Activated CD4-positive, alpha-beta T cell treated with anti-CD3 and anti-CD28 coated beads, Interleukin-2, amount 50 U/mL, for 24 hours (primary cell): ENCODE results near the gene CCDC187.
"Not testable (repeated sequence)": the region's sequence is repeated elsewhere in the genome, so short reads cannot be mapped to it uniquely, and the experiment has no call there.

ENCODE experiments used
- DNase-seq, 2 donors: peaks; one replicate each; pipeline ENCODE4 v3.0.0-alpha.2; 2020; ENCODE audit warnings: low read depth in 1 of 2, low spot score in 1 of 2

CCDC187 gene

GRCh38 chr9:136242918-136243525 is 60.9 kb downstream of the CCDC187 start:
- DNase-seq = no peak

- no peak for DNase-seq
Measured at GRCh38 chr9:136242248-136242647, 61.6 kb downstream of the CCDC187 start.

GRCh38 chr9:136241542-136241941 is 62.4 kb downstream of the CCDC187 start:
- no peak for DNase-seq

- no peak for DNase-seq
Measured at GRCh38 chr9:136240941-136241340, 63.0 kb downstream of the CCDC187 start.

GRCh38 chr9:136239983-136240330 is 63.9 kb downstream of the CCDC187 start:
- no peak for DNase-seq

GRCh38 chr9:136239135-136239982 is 64.5 kb downstream of the CCDC187 start:
- DNase-seq = no peak

GRCh38 chr9:136238342-136238732 is 65.6 kb downstream of the CCDC187 start:
- DNase-seq = no peak

GRCh38 chr9:136237486-136238341 is 66.2 kb downstream of the CCDC187 start:
- DNase-seq = no peak

- DNase-seq = not testable (repeated sequence)
Measured at GRCh38 chr9:136236471-136237410, 67.2 kb downstream of the CCDC187 start.

GRCh38 chr9:136235709-136236455 is 68.0 kb downstream of the CCDC187 start:
- DNase-seq = no peak

GRCh38 chr9:136235171-136235570 is 68.7 kb downstream of the CCDC187 start:
- no peak for DNase-seq

GRCh38 chr9:136234597-136234996 is 69.3 kb downstream of the CCDC187 start:
- no peak for DNase-seq

- no peak for DNase-seq
Measured at GRCh38 chr9:136233868-136234267, 70.0 kb downstream of the CCDC187 start.

- DNase-seq = no peak
Measured at GRCh38 chr9:136233411-136233810, 70.5 kb downstream of the CCDC187 start.

- DNase-seq = no peak
Measured at GRCh38 chr9:136232969-136233368, 70.9 kb downstream of the CCDC187 start.

GRCh38 chr9:136231478-136232297 is 72.2 kb downstream of the CCDC187 start:
- DNase-seq = no peak

GRCh38 chr9:136230773-136231172 is 73.1 kb downstream of the CCDC187 start:
- DNase-seq = no peak

GRCh38 chr9:136230365-136230764 is 73.5 kb downstream of the CCDC187 start:
- DNase-seq = no peak
